ENCODE results near the gene DAP. TPM values are rescaled to one million over a fixed set of nuclear protein-coding genes. Genes with fewer than 3 reads are reported as not detected.

The DAP gene
- total RNA-seq, 4 donors from 2014 or later, result 52.0 to 138 (median 111) TPM

DNA sequence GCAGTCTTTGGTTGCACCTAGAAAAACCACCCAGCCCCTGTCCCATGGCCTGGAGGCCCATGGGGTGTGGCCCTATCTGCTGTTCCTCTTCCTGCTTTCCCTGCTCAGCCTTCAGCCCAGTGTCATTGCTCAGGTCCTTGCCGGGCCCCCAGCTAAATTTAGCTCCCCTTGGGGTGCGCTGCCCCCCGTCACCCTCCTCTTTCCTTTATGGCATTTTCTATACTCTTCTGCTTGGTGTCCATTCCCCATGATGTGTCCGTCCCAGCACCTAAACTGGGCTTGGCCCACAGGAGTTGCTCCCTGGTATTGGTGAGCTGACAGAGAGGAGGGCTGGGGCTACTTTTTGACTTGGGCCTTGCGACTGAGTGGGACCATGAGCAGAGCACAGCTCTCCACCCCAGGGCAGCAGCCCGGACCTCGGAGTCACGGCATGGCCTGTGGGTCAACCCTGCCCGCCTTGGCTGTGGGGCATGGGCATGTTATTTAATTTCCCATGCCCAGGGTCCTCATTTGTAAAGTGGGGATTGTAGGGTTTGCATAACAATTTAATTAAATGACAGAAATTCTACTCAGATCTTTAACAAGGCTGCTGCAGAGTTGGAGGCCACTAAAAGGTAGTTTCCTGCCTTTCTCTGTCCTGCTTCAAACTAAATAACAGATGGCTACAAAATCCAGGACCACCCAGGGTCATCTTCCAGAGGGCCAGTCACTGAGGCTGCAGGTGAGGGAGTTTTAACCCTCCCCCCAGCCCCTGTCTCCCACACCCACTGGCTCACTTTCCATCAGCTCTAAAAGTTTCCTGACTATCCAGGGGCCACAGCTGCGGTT lies 98.2 kb downstream of the DAP start:
- H3K9me3 ChIP-seq, result no peaks in the 10 kb centered on the region
- no peak for TF ChIP-seq POLR2A (IDR thresholded peaks at IDR 0.05)
- TF ChIP-seq, protein P1, sequence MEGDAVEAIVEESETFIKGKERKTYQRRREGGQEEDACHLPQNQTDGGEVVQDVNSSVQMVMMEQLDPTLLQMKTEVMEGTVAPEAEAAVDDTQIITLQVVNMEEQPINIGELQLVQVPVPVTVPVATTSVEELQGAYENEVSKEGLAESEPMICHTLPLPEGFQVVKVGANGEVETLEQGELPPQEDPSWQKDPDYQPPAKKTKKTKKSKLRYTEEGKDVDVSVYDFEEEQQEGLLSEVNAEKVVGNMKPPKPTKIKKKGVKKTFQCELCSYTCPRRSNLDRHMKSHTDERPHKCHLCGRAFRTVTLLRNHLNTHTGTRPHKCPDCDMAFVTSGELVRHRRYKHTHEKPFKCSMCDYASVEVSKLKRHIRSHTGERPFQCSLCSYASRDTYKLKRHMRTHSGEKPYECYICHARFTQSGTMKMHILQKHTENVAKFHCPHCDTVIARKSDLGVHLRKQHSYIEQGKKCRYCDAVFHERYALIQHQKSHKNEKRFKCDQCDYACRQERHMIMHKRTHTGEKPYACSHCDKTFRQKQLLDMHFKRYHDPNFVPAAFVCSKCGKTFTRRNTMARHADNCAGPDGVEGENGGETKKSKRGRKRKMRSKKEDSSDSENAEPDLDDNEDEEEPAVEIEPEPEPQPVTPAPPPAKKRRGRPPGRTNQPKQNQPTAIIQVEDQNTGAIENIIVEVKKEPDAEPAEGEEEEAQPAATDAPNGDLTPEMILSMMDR (IDR thresholded peaks at IDR 0.05), result no peak
- no peaks in the 10 kb centered on the region for H3K4me1 ChIP-seq
- no peak overlapping the region for H3K4me3 ChIP-seq
- DNase-seq, result no peak
- no peak overlapping the region for H3K27ac ChIP-seq
- no peaks in the 10 kb centered on the region for H3K27me3 ChIP-seq
- no peaks in the 10 kb centered on the region for H3K36me3 ChIP-seq

DNA sequence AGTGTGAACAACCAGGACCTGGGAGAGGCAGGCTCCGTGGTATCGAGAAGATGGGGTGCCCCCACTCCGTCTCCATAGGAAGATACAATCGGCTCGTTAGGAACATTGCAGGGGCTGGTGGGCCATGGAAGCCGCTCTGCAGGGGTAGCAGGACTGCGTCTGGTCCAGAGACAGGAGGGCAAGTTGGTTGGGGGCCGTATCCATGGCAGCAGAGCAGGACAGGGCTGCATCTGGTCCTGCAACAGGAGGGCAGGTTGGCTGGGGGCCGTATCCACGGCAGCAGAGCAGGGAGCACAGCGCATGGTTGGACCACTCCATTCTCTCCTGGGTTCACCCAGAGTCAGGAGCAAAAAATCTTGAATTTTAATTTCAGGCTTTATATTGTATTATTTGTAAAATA lies 99.0 kb downstream of the DAP start:
- Histone ChIP-seq H3K4me3 (no peak overlapping the region), H3K27me3 (no peaks in the 10 kb centered on the region), H3K27ac (no peak overlapping the region), H3K9me3 (no peaks in the 10 kb centered on the region), H3K4me1 (no peaks in the 10 kb centered on the region), H3K36me3 (no peaks in the 10 kb centered on the region)
- DNase-seq, result no peak
- TF ChIP-seq, protein P1 (IDR thresholded peaks at IDR 0.05), result no peak
- TF ChIP-seq POLR2A (IDR thresholded peaks at IDR 0.05), result no peak

DNA sequence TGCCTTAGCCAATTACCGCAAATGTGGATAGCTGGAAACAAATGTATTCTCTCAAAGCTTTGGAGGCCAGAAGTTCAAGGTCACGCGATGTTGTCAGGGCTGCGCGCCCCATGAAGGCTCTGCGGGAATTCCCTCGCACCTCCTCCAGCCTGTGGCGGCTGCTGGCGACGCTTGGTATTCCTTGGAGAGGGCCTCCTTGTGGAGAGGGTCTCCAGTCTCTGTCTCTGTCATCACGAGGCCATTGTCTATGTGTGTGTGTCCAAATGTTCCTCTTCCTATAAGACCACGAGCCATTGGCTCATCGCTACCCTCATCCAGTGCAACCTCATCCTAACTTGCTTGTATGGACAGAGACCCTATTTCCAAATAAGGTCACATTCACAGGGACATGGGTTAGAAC lies 99.6 kb downstream of the DAP start:
- no peaks in the 10 kb centered on the region for H3K4me1 ChIP-seq
- H3K27ac ChIP-seq, result no peak overlapping the region
- DNase-seq, result no peak
- H3K36me3 ChIP-seq, result no peaks in the 10 kb centered on the region
- H3K27me3 ChIP-seq, result no peaks in the 10 kb centered on the region
- H3K4me3 ChIP-seq, result no peak overlapping the region
- TF ChIP-seq, protein P1 (IDR thresholded peaks at IDR 0.05), result no peak
- TF ChIP-seq POLR2A (IDR thresholded peaks at IDR 0.05), result no peak
- H3K9me3 ChIP-seq, result no peaks in the 10 kb centered on the region

DNA sequence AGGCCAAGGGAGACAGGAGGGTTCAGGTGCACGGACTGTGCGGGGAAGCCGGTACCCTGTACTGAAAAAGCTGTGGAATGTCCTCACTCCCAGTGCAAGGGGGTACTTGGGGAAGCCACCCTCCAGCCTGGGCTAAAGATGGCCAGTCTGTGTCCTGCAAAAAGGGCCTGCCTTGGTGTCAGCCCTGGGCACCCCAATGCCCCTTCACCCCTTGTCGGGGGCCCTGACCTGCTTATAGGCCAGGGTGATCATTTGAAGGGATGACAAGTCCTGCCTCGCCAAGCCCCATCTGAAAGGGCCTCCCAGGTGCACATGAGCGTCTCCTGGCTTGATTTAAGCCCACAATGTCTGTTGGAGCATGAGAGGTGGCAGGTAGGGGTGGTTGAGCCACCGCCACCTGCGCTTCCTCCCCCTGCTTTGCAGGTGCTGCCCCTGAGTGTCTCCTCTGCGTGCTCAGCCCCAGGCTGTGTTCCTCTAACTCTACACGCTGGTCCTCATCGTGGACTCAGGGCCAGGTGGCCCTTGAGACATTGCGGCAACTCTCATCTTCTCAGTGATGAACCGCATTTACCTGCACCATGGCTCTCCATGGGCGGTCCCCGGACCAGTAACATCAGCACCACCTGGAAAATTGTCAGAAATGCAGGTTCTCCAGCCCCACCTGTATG lies 100.2 kb downstream of the DAP start:
- TF ChIP-seq POLR2A (IDR thresholded peaks at IDR 0.05), result no peak
- TF ChIP-seq, protein P1 (IDR thresholded peaks at IDR 0.05), result no peak
- DNase-seq, result peak in 1 of 3 donors; percentile 39
- H3K27ac ChIP-seq, result no peak overlapping the region
- no peaks in the 10 kb centered on the region for H3K9me3 ChIP-seq
- H3K27me3 ChIP-seq, result no peaks in the 10 kb centered on the region
- H3K4me1 ChIP-seq, result no peaks in the 10 kb centered on the region
- no peaks in the 10 kb centered on the region for H3K36me3 ChIP-seq
- no peak overlapping the region for H3K4me3 ChIP-seq

DNA sequence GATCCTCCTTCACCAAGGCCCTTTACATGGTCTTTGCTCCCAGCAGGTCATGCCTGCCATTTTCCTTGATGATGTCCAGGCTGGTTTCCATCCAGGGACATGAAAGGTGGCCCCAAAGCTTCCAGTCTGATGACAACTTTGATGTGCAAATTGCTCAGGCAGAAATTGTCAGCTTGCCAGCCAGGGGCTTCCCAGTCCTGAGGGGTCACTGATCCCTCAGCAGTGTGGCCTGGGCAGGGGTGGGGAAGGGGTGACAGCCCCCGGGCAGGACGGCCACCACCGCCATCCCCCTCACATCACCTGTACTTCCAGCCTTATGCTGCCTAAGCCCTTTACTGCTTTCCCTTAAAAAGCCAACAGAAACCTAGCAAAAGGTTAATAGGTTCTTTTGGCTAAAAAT lies 100.9 kb downstream of the DAP start:
- no peak for DNase-seq

More for the DNA sequence above, 100.9 kb downstream of the DAP start:
- TF ChIP-seq, protein P1 (IDR thresholded peaks at IDR 0.05), result no peak
- TF ChIP-seq POLR2A (IDR thresholded peaks at IDR 0.05), result no peak
- H3K27ac ChIP-seq, result no peak overlapping the region
- no peaks in the 10 kb centered on the region for H3K4me1 ChIP-seq
- no peaks in the 10 kb centered on the region for H3K9me3 ChIP-seq
- no peak overlapping the region for H3K4me3 ChIP-seq
- no peaks in the 10 kb centered on the region for H3K27me3 ChIP-seq
- H3K36me3 ChIP-seq, result no peaks in the 10 kb centered on the region

Measured in Peyer's patch (tissue), 4 donors.